ENCODE results near the gene KASH5. TPM values are rescaled to one million over a fixed set of nuclear protein-coding genes. Genes with fewer than 3 reads are reported as not detected.

KASH5 gene
- total RNA-seq, 1 donor from 2014 or later, result not detected

GRCh38 chr19:49396738-49397505, 8.9 kb downstream of the KASH5 start:
- TF ChIP-seq POLR2AphosphoS5 (IDR thresholded peaks at IDR 0.05; ENCODE audit: insufficient read depth in 1 of 2, low read depth in 1 of 2), result no peak
- intact Hi-C loops (cut with DNase I), result no loop called here
- no peaks in the 10 kb centered on the region for H3K4me1 ChIP-seq
- H3K27me3 ChIP-seq, result no peaks in the 10 kb centered on the region
- H3K9me3 ChIP-seq, result no peaks in the 10 kb centered on the region
- H3K4me3 ChIP-seq, result no peak overlapping the region
- no peak for DNase-seq (ENCODE audit: extremely low spot score in 2 of 2)
- H3K36me3 ChIP-seq, result no peaks in the 10 kb centered on the region
- no peak overlapping the region for H3K27ac ChIP-seq

GRCh38 chr19:49398001-49398615, 10.1 kb downstream of the KASH5 start:
- Histone ChIP-seq H3K4me3 (no peak overlapping the region), H3K9me3 (no peaks in the 10 kb centered on the region), H3K36me3 (no peaks in the 10 kb centered on the region), H3K4me1 (no peaks in the 10 kb centered on the region), H3K27me3 (no peaks in the 10 kb centered on the region), H3K27ac (no peak overlapping the region)
- TF ChIP-seq POLR2A (IDR thresholded peaks at IDR 0.05) (no peak), CTCF (IDR thresholded peaks at IDR 0.05) (no peak), POLR2AphosphoS5 (IDR thresholded peaks at IDR 0.05; ENCODE audit: insufficient read depth in 1 of 2, low read depth in 1 of 2) (no peak)
- intact Hi-C loops (cut with DNase I), result no loop called here
- no peak for DNase-seq (ENCODE audit: extremely low spot score in 2 of 2)

- intact Hi-C loops (cut with DNase I), result no loop called here
- TF ChIP-seq CTCF (IDR thresholded peaks at IDR 0.05), result no peak
- no peak for TF ChIP-seq POLR2A (IDR thresholded peaks at IDR 0.05)
- TF ChIP-seq POLR2AphosphoS5 (IDR thresholded peaks at IDR 0.05; ENCODE audit: insufficient read depth in 1 of 2, low read depth in 1 of 2), result no peak
- no peak overlapping the region for H3K27ac ChIP-seq
- H3K9me3 ChIP-seq, result no peaks in the 10 kb centered on the region
- H3K4me1 ChIP-seq, result no peaks in the 10 kb centered on the region
- no peaks in the 10 kb centered on the region for H3K27me3 ChIP-seq
- DNase-seq (ENCODE audit: extremely low spot score in 2 of 2), result no peak
- no peaks in the 10 kb centered on the region for H3K36me3 ChIP-seq
- H3K4me3 ChIP-seq, result no peak overlapping the region
Measured at GRCh38 chr19:49398931-49399330, 10.9 kb downstream of the KASH5 start.

- intact Hi-C loops (cut with DNase I), result no loop called here
- TF ChIP-seq POLR2AphosphoS5 (IDR thresholded peaks at IDR 0.05; ENCODE audit: insufficient read depth in 1 of 2, low read depth in 1 of 2) (no peak), CTCF (IDR thresholded peaks at IDR 0.05) (no peak)
- Histone ChIP-seq H3K4me3 (no peak overlapping the region), H3K27ac (no peak overlapping the region), H3K36me3 (no peaks in the 10 kb centered on the region), H3K27me3 (no peaks in the 10 kb centered on the region), H3K9me3 (no peaks in the 10 kb centered on the region), H3K4me1 (no peaks in the 10 kb centered on the region)
- DNase-seq (ENCODE audit: extremely low spot score in 2 of 2), result no peak
Measured at GRCh38 chr19:49400029-49400428, 12.0 kb downstream of the KASH5 start.

GRCh38 chr19:49403404-49404187, 15.5 kb downstream of the KASH5 start:
- TF ChIP-seq CTCF (IDR thresholded peaks at IDR 0.05) (no peak), POLR2AphosphoS5 (IDR thresholded peaks at IDR 0.05; ENCODE audit: insufficient read depth in 1 of 2, low read depth in 1 of 2) (no peak), POLR2A (IDR thresholded peaks at IDR 0.05) (no peak)
- no peaks in the 10 kb centered on the region for H3K4me1 ChIP-seq
- DNase-seq (ENCODE audit: extremely low spot score in 2 of 2), result no peak
- no peaks in the 10 kb centered on the region for H3K9me3 ChIP-seq
- no peak overlapping the region for H3K27ac ChIP-seq
- no peak overlapping the region for H3K4me3 ChIP-seq
- no peaks in the 10 kb centered on the region for H3K36me3 ChIP-seq
- intact Hi-C loops (cut with DNase I), result no loop called here
- no peaks in the 10 kb centered on the region for H3K27me3 ChIP-seq
